Activated naive CD4-positive, alpha-beta T cell treated with anti-CD3 and anti-CD28 coated beads, Interleukin-2, amount 50 U/mL, for 16 hours (primary cell): ENCODE measurements around the gene PPFIA2.

Experiments
- DNase-seq: peaks from one replicate; pipeline ENCODE4 v3.0.0-alpha.2; 2020

Gene PPFIA2

DNA sequence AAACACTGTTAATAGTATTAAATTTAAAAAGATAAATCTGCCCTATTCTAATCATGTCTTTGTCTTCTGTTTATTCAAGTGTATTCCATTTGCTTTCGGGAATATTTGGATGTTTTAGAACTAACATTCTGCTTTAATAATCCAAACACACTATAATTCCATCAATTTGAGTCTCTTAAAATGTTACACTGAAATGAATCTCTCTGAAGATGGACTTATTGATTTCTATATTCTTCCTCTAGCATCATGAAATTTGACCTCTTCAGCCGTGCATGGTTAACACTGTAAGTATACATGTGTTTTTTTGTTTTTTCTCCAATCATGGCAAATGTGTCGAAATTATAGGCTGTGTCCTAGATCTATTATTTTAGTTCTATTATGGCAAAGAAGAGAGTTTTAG is 342.1 kb downstream of the PPFIA2 start:
- DNase-seq, result no peak

DNA sequence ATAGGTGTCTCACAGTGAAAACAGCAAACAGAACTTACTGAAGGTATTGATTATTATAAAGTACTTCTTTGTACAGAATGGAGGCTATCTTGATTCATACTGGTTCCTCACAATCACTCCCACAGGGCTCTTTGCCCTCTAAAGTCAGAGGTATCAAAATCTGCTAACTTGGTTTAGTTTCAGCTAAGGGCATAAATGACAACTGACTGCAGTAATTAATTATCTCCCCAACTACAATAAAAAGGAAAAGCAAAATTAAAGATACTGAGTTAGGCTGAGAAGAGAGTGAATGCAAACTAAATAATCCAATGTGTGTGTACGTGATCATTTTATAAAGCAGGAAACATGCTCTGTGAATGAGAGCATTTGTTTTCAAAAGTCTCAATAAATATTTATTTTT is 342.6 kb downstream of the PPFIA2 start:
- DNase-seq, result no peak

DNA sequence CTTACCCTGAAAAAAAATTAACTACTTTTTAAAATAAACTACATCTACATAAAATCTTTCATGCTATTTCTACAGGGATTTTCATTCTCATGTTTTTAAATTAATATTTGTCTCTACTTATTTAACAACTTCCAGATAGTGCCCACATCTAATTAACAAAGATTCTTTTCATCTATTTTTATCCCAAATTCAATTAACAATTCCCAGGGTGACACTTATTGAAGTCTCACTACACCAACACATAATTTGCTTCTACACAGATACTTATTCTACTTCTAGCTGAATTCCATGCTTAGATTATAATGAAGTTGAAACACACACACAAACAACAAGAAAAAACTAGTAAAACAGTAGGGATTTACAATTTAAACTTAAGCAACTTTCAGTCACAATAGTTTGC is 344.7 kb downstream of the PPFIA2 start:
- no peak for DNase-seq

DNA sequence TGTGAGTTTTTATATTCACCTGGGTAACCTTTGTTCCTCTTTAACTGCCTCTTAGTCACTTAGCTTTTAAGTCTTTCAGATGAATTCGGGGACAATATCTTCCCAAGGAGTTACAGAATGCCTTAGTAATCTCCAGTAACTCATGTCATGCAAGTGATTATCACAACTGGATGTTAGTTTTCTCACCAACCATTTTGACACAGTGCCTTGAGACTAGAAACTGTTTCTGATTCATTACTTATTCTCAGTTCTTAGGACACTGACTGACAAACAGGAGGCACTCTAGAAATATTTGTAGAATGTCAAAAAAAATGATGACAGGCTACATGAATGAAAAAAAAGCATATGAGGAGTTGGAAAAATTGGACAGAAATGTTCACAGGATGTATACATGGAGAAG is 346.2 kb downstream of the PPFIA2 start:
- no peak for DNase-seq

DNA sequence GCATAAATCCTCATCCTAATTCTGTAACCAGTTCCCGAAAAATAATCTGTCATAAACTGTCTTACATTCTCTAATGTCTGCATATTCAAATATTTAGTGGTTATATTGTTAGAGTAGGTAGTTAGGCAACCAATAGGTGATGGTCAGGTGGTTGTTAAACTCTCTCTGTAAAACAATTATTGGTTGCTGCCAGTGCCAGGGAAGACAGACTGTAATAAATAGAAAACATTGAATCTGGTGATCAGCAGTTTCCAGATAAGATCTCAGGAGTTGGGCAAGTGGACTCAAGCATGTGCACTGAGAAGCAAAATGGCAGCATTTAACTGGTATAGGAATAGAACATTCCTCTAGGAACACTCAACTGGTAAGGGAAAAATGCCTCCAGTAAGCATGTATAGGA is 355.8 kb downstream of the PPFIA2 start:
- DNase-seq, result no peak

DNA sequence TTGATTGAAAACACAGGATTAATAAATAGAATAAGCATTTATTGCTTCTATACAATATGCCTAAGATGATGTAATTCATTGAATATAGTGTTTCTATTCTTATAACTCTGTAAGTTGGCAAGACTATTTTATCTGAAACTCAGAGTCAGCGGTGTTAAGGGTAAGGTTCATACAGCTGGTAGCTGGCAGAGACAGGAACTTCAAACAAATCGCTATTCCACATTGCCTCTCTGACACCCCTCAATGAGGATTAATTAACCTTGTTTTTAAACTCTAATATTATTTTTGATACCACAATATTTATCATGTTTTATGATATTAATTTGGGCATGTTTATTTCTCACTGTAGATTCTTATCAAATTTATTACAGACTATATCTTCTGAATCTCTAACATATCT is 357.9 kb downstream of the PPFIA2 start:
- no peak for DNase-seq

DNA sequence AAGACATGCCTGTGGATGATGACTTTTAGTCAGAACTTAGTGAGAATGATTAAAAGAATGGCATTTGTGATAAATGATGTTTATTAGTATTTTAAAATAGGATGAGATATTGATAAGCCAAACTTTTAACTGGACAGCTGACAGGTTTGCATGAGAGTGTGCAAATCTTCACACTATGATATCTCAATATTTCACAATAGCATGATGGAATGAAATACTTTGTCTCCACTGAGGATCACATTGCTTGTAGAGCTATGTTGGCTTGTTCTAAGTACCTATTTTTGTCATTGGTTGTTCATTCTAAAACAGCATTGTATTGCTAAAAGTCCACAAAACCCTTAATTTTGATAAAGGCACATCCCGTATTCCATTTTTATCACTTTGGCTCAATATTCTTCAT is 359.1 kb downstream of the PPFIA2 start:
- DNase-seq, result no peak

DNA sequence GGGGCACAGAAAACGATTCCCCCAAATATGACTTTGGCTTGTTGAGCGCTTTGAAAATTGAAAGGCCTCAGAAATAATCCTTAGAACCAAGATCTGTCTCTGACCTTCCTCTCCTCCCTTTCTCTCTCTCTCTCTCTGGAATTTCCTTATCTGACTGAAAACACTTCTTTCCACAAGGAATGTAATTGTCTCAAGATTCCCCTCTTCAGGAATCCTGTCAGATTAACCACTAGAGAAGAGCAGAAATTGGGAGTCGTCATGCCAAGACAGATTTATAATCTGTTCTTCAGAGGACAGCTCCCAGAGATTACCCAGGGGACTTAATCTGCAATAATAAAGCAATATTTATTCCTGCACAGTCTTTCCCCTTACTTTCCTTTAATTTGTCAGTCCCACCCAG is 363.7 kb downstream of the PPFIA2 start:
- DNase-seq, result no peak

DNA sequence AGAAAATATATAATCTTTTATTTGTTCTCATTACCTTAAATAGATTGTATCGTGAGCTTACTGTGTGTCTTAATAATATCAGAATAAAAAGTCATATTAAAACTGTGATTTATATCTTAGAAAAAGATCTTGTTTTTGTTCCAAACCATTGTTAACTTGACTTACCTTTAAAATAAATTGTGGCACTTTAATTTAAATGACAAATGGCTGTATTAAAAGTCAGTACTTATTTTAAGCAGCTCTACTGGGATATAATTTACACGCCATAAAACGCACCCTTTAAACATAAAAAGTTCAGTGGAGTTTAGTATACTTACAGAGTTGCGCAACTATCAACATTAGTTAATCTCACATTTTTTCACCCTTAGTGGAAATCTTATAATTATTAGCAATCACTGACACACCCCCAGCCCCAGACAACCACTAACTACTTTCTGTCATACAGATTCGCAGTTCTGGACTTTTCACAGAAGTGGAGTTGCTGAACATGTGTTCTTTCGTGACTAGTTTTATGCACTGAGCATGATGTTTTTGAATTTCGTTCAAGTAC is 369.5 kb downstream of the PPFIA2 start:
- no peak for DNase-seq

DNA sequence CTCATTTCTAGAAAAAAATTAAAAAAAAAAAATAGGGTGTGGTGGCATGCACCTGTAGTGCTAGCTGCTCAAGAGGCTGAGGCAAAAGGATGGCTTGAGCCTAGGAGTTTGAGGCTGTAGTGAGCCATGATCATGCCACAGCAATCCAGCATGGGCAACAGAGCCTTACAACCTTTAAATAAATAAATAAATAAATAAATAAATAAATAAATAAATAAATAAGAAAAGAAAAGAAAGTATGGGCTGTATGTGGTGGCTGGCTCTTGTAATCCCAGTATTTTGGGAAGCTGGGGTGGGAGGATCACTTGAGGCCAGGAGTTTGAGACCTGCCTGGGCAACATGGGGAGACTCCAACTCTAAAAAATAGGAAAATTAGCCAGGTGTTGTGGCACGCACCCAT is 373.0 kb downstream of the PPFIA2 start:
- no peak for DNase-seq

DNA sequence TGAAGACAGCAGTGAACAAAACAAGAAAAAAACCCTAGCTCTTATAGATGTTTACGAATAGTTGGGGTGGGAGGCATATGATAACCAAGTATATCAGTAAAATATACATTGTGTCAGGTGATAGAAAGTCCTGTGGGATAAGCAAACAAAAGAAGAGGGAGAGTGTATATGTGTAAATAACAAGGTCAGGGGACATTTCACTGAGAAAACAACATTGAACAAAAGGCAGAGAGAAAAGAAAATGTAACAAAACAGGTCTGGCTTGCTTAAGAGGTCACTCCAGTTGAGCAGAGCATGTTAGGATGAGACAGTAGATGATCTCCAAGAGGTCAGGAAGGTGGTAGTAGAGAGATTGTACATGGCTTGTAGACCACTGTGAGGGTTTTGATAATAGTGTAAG is 377.2 kb downstream of the PPFIA2 start:
- no peak for DNase-seq

DNA sequence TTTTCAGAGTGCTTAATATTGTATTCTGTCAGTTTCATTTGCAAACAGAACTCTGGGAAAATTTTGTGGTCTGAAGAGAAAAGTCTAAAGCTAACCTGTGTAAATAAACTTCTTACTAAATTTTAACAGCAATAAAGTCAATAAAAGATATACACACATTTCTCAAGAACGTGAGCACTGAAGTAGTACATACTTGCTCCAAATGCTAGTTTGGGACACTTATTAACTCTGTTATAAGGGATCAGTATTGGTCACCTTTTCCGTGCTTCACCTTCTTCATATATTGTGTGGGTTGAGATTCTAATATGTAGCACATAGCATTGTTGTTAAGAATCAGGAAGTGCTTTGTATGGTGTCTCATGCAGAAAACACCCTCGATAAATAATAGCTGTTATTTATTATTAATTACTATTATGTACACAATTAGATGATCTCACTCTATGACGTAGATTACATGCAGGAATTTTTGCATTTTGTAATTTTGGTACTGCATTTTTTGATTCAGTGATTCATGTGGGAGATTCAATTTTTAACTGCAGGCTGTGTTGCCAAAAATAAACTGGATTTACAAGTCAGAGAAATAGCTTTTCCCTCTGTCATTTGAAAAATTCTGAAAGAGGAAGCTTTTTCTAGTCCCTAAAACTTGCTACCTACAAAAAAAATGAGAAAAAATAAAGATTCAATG is 380.4 kb downstream of the PPFIA2 start:
- DNase-seq, result no peak

DNA sequence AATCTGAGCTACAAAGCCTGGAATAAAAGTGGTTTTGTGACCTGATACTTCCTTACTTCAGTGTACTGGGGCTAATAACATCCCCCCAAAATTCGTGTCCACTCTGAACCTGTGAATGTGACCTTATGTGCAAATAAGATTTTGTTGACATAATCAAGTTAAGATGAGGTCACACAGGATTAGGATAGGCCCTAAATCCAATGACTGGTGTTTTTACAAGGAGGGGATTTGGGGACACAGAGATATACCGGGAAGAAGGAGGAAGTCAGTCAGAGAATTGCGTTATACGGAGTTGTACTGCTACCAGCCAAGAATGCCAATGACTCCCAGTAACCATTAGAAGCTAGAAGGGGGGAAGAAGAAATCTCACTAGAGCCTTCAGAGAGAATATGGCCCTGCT is 381.4 kb downstream of the PPFIA2 start:
- no peak for DNase-seq

DNA sequence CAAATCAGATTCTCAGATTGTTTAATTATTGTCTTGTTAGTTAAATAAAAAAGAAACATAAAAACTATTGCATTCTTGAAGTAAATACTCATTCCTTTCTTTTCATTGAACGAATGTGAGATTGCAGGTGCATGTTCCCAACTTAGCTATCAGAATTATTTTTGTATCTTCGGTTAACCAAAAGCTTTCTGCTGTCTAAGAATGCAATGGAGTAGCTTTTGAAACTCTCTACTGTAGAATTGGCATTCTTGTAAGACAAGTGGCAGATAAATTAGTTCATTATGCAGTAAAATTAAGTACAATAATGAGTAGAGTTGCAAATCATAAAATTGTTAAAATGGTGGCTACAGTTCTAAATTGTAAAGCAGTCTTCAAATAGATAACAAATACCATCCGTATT is 383.2 kb downstream of the PPFIA2 start:
- DNase-seq, result no peak

DNA sequence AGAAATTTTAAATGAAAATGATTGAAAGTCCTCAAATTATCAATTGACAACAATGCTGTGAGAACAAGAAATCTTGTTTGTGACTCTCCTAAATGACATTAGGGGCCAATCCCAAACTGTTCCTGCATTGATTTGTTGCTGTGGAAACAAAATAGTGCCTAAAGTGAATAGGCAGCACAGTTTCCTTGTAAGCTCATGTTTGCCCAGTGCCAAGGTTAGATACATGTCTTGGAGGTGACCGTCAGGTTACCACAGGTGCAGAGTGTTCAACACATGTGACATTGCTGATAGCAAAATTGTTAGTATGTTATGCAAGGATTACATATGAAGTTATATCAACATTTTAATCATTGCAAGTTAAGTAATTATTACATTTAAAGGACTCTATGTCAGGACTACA is 388.7 kb downstream of the PPFIA2 start:
- no peak for DNase-seq

DNA sequence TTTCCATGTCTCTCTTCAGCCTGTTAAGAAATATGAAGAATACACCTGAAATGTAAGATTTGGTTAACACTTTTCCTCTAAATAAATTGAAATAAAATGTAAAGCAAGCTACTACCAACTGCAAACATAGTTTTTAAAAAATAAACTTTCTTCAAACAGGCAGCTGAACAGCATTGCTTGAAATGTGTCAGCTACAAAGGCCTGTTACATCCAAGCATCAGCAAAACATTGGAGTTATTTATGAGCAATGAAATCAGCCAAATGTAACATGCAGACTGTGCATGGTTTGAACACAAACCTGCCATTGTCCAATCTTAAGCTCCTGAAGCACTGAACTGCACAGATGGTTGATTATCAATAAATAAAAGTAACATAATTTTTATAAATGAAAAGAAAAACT is 390.0 kb downstream of the PPFIA2 start:
- DNase-seq, result no peak

DNA sequence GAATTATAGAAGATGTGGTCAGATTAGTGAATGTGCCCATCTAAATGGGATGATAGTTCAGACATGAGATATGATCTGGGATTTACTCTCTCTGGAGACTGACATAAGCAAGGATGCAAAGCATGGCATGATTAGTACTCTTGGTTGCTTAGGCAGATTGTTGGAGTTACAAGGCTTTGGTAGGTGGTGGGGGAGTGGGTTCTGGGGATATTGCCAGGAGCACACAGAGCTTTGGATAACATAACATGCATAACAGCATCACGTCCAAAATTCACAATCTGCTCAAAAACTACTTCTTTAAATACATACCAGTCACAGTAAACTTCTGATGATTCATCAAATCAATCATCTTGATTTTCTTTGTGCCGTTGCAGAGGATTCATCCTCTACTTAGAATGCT is 393.9 kb downstream of the PPFIA2 start:
- no peak for DNase-seq

DNA sequence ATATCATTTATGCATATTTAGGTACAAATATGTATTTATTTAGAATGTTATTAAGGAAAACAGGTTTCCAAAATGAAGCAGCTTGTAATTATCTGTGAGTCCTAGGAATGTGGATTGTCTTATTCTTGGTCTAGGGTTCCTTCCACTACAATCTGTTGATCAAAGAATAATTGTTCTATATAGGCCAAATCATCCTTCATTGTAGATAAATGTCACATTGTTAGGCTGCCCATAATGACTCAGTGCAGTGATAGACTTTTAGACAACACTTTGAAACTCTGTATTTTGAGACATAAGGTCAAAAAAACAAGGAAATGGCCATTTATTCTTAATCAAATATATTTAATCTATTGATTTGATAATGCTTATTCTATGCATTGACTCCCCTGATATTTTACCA is 398.2 kb downstream of the PPFIA2 start:
- DNase-seq, result no peak

DNA sequence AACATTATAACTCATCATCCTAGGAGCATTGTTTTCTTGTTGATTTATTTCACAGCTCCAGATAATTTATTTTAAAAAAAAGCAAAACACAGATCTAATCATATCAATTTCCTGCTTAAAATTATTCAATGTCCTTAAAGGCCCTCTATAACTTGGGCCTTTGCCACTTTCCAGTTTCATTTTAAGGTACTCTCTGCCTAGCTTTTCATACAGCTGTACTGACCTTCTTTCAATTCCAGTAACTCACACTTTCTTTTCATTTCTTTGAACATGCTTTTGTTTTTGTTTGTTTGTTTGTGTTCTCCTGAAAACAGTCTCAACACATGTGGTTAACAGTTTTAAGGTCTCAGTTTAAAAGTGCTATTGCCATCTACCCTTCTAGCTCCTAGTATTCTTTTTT is 399.4 kb downstream of the PPFIA2 start:
- DNase-seq, result no peak

DNA sequence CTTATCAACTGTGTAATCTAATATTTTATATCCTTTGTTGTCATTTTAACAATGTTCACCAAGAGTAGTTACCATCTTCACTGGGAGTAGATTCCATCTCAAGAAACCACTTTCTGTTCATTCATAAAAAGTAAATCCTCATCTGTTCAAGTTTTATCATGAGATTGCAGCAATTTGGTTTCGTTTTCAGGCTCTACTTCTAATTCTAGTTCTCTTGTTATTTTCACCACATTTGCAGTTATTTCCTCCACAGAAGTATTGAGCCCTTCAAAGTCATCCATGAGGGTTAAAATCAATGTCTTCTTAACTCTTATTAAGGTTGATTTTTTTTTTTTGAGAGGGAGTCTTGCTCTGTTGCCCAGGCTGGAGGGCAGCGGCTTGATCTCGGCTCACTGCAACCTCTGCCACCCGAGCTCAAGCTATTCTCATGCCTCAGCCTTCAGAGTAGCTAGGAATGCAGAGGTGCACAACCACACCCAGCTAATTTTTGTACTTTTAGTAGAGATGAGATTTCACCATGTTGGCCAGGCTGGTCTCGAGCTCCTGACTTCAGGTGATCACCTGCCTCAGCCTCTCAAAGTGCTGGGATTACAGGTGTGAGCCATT is 404.7 kb downstream of the PPFIA2 start:
- DNase-seq, result no peak

DNA sequence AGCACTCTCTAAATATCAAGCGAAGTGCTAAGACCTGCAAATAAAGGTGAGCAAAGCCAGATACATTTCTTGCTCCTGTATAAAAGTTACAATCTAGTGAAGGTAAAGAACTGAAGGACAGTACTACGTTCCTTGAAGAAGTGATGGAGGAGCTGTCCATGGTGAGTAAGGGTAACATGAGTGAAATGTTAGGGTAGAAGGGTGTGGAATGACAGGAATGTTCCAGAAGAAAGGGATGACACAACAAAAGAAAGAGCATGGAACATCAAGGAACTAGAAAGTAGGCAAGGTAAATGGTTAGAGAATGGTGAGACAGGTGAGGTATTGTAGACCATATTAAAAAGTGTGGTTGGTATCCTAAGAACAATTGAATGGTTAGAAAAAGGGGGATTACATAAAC is 408.8 kb downstream of the PPFIA2 start:
- DNase-seq, result no peak

DNA sequence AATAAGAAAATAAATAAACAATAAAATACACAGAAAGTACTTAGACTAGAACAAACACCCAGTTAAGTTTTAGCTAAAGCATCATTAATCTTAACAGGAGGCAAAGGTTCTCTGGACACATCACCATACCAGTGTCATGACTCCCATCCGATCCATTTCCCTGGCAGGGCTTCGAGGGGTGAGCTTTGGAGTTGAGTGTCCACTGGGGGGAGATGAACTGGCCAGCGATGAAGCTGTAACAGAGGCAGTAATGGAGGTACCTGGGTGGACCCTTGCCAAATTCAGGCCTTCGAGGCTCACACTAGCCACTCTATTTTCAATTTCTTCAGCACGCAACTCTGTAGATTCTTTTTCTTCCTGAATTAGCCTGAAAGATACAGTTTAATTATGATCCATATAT is 411.7 kb downstream of the PPFIA2 start:
- no peak for DNase-seq

DNA sequence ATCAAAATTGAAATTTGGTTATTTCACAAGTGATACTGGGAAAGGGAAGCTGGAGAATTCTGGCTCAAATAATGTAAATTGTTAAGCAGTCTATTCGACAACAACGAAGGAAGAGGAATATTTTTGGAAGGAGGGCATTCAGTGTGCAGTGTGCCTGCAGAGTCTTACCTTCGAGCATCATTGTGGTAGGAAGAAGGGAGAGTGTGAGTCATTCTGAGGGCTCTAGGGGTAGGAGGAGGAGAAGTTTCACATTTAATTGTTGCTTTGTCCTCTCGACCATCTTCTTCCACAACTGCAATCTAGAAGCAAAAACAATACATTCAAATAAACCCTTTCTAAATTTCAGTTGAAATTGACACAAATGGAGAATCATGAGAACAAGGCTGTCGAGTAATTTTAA is 418.2 kb downstream of the PPFIA2 start:
- no peak for DNase-seq

DNA sequence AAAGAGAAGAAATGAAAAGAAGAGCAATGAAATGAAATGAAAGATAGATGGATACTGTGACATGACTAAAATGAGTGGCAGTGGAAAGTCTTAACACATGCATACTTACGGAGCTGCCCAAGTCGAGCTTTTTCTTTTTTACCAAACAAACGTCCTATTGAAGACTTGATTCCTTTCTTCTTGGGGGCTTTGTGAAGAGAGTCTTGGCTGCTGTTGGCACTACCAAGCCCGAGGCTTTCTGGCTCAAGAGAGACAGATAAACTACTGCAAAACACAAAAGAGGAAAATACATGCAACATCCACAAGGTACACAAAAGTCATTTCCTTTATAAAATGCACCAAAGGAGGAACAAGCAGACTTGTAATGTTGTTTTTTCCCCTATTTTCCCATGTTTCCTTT is 420.1 kb downstream of the PPFIA2 start:
- DNase-seq, result no peak

DNA sequence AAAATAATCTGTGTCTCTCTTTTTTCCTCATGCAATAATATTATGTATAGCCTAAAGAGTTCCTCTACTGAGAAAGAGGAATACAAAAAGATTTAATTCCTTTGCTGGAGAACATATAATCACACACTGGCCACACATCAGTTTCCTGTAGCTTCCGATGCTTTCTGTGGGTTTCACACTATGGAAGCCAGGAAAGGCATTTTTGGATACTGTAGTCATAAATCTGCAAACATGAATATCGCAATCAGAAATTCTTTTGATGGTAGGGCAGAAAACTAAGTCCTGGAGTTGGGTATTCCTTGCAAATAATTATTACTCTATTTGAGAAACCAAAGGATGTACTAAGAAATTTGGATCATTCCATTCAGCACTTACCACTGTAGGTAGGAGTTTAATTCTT is 421.3 kb downstream of the PPFIA2 start:
- DNase-seq, result no peak
